OCI-LY7 (cell line): ENCODE data around the gene E2F4. TPM values are rescaled to one million over a fixed set of nuclear protein-coding genes. Genes with fewer than 3 reads are reported as not detected.

Experiments used
- BruUV-seq: library from RNA; stranded (reverse); fragments of 400-500 nt; replicated peaks from 2 replicates; lab custom pipeline; 2021; lab: Mats Ljungman, UMichigan
- CTCF ChIA-PET: fragments of 300-600 bp; sonication (Branson Sonifier 250); formaldehyde crosslinking; loops from one replicate; lab custom pipeline; 2022; ENCODE audit warnings: antibody characterized with exemption; ENCODE audit not compliant: unreplicated experiment; lab: Charles Lee
- POLR2A ChIA-PET: fragments of 300-600 bp; sonication (Branson Sonifier 250); formaldehyde crosslinking; loops from one replicate; lab custom pipeline; 2022; ENCODE audit warnings: antibody characterized with exemption; lab: Charles Lee
- DNase-seq: peaks from one replicate; pipeline ENCODE4 v3.0.0-alpha.2; 2015; ENCODE audit warnings: low spot score
- H2AFZ ChIP-seq: fragments of 200-600 bp; sonication (generic), shearing (Covaris generic); 2 replicates; pipeline ENCODE4 v1.6.1; 2014; ENCODE audit warnings: mild to moderate bottlenecking, antibody characterized with exemption, low read length, moderate library complexity
- H3K27ac ChIP-seq: fragments of 200-600 bp; sonication (generic); 2 replicates; pipeline ENCODE4 v1.5.1; 2014; ENCODE audit warnings: mixed run types, low read depth, mild to moderate bottlenecking, moderate library complexity, low read length, inconsistent platforms; ENCODE audit not compliant: poor library complexity, severe bottlenecking
- H3K36me3 ChIP-seq: fragments of 200-600 bp; sonication (generic); 2 replicates; pipeline ENCODE4 v1.6.1; 2014; ENCODE audit warnings: mild to moderate bottlenecking, antibody characterized with exemption, low read length, moderate library complexity, mixed read lengths; ENCODE audit not compliant: insufficient read depth
- H3K4me1 ChIP-seq: fragments of 200-600 bp; sonication (generic); 2 replicates; pipeline ENCODE4 v1.5.1; 2014; ENCODE audit warnings: mild to moderate bottlenecking, low read length; ENCODE audit not compliant: insufficient read depth, poor library complexity, severe bottlenecking
- H3K4me2 ChIP-seq: fragments of 200-600 bp; sonication (generic); 2 replicates; pipeline ENCODE4 v1.6.1; 2014; ENCODE audit warnings: mild to moderate bottlenecking, low read length
- H3K4me3 ChIP-seq: fragments of 200-600 bp; sonication (generic); 2 replicates; pipeline ENCODE4 v1.5.1; 2014; ENCODE audit warnings: mild to moderate bottlenecking, low read depth, low read length; ENCODE audit not compliant: poor library complexity, severe bottlenecking
- H3K79me2 ChIP-seq: fragments of 200-600 bp; sonication (generic); 2 replicates; pipeline ENCODE4 v1.6.1; 2016; ENCODE audit warnings: low read depth, mild to moderate bottlenecking, low read length, moderate library complexity, mixed read lengths; ENCODE audit not compliant: insufficient read depth
- H3K9me2 ChIP-seq: fragments of 200-600 bp; sonication (generic); 2 replicates; pipeline ENCODE4 v1.6.1; 2016; ENCODE audit warnings: mild to moderate bottlenecking, low read length, mixed read lengths; ENCODE audit not compliant: insufficient read depth
- H3K9me3 ChIP-seq: fragments of 200-600 bp; sonication (generic); 2 replicates; pipeline ENCODE4 v1.6.1; 2014; ENCODE audit warnings: mild to moderate bottlenecking, mixed run types, low read length, mixed read lengths
- H4K20me1 ChIP-seq: fragments of 200-600 bp; sonication (generic); 2 replicates; pipeline ENCODE4 v1.6.1; 2014; ENCODE audit warnings: mild to moderate bottlenecking, antibody characterized with exemption, low read length, moderate library complexity, mixed read lengths; ENCODE audit not compliant: insufficient read depth
- CTCF ChIP-seq: fragments of 200-600 bp; sonication (generic); conservative IDR thresholded peaks from 2 replicates; pipeline ENCODE4 v1.5.1; 2014; ENCODE audit warnings: mild to moderate bottlenecking, antibody characterized with exemption, low read length, moderate library complexity, mixed read lengths
- EZH2phosphoT487 ChIP-seq: fragments of 200-600 bp; sonication (generic); IDR thresholded peaks from 2 replicates; pipeline ENCODE4 v1.6.1; 2018; ENCODE audit warnings: low read depth, borderline replicate concordance, mild to moderate bottlenecking, mixed run types, antibody characterized with exemption, low read length, moderate library complexity, mixed read lengths
- intact Hi-C: fragments of 100-400 bp; cut with micrococcal nuclease; formaldehyde crosslinking; loops from one replicate; pipeline ENCODE4 v1.10.0; 2022; ENCODE audit not compliant: unreplicated experiment
- total RNA-seq, 2 experiments: library from RNA; depleted of rRNA in 1 of 2; stranded (reverse); fragments of >200 nt in 1 of 2; shearing (Covaris generic) in 1 of 2; gene quantifications; 2 replicates each; pipeline ENCODE4 v1.2.3, GENCODE V29; 2014 to 2022

E2F4 gene
- total RNA-seq, 2 experiments from 2014 or later = 124 to 157 TPM

DNA sequence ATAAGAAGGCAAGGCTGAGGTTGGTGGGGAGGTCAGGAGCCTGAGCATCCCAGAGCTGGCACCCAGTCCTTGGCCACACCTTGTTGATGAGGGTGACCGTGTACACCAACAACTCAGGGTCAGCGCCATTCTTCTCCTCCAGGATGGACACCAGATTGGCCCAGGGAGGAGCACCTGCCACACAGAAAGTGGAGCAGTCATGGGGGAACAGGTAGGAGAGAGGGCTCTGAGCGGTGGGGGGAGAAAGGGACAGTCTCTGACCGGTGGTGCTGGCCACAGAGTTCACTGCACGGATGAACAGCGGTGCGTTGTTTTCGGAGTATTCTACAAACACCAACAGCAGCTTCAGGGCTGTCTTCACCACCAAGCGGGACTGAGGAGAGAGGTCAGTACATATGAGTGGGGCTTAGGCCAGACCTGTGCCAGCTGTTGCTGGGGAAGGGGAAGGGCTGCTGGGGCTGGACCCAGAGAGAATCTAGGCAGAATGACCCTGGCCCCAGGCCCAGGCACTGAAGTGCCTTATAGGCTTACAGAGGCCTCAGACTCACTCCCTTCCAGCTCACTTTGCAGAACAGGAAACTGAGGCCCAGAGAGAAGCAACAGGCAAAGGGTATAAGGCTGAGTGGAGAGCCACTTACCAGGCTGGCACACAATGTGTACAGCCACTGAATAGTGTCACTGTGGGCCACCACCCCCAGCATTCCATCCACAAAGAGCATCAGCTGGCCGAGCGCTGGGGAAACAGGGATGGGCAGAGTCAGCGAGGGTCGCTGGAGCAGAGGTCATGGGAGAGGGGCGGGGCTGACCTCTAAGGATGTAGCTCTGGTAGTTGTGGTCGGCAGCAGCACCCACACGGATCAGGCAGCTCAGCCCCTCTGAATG lies 45.7 kb downstream of the E2F4 start:
- Histone ChIP-seq H3K4me3 (no peak overlapping the region), H3K36me3 (peaks cover 27% of the 10 kb centered on the region), H3K4me2 (no peak overlapping the region), H4K20me1 (no peaks in the 10 kb centered on the region), H3K9me3 (no peaks in the 10 kb centered on the region), H3K27ac (no peak overlapping the region), H2AFZ (no peak overlapping the region), H3K79me2 (no peaks in the 10 kb centered on the region), H3K9me2 (no peaks in the 10 kb centered on the region), H3K4me1 (peaks cover 20% of the 10 kb centered on the region)
- POLR2A ChIA-PET = interaction anchor here (2.1 kb wide), 1 partner anchor 11 kb away, joined by 11 read pairs; the partner anchor contains the start of gene TMEM208
- no peak for DNase-seq
- TSS peak; percentile 42 for BruUV-seq
- TF ChIP-seq EZH2phosphoT487 = no peak
- TF ChIP-seq CTCF = no peak
- intact Hi-C loops = no loop called here
- CTCF ChIA-PET = interaction anchor here (0.6 kb wide), 1 partner anchor 45 kb away, joined by 3 read pairs; the partner anchor contains the start of gene E2F4

DNA sequence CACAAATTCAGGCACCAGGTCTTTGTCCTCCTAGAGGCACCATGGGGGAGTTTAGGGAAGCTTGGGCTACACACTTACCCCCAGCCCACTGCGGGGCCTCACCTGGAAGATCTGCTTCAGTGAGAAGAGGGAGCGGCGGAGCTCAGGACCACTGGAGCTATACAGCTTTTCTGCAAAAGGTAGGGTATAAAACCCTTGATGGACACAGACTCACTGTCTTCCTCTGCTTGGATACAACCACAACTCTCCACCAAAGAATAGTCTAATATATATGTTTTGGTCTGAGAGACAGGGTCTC lies 46.3 kb downstream of the E2F4 start:
- intact Hi-C loops = no loop called here
- Histone ChIP-seq H3K4me2 (no peak overlapping the region), H3K4me1 (peaks cover 21% of the 10 kb centered on the region), H3K27ac (no peak overlapping the region), H3K9me2 (no peaks in the 10 kb centered on the region), H4K20me1 (no peaks in the 10 kb centered on the region), H3K9me3 (no peaks in the 10 kb centered on the region), H3K79me2 (no peaks in the 10 kb centered on the region), H2AFZ (no peak overlapping the region), H3K36me3 (peaks cover 25% of the 10 kb centered on the region; the same call in 1 of the 2 replicates), H3K4me3 (no peak overlapping the region)
- no TSS peak for BruUV-seq
- CTCF ChIA-PET = interaction anchor here (0.6 to 1.7 kb wide), 2 partner anchors 11 to 46 kb away, joined by 3 read pairs; partner anchors contain the start of genes E2F4 and TMEM208
- DNase-seq = no peak
- POLR2A ChIA-PET = no interaction called here
- TF ChIP-seq EZH2phosphoT487 (no peak), CTCF (no peak)
